SK-N-MC (cell line): Measurements from ENCODE around the gene TTLL5.

ENCODE experiments used
- EZH2 ChIP-seq: fragments of 200-600 bp; sonication (generic); IDR thresholded peaks from one replicate; pipeline ENCODE4 v1.6.1; 2017; ENCODE audit warnings: antibody characterized with exemption
- POLR2AphosphoS5 ChIP-seq: IDR thresholded peaks from 2 replicates; pipeline ENCODE4 v1.6.1; 2012; ENCODE audit warnings: mild to moderate bottlenecking, low read depth, low read length, borderline replicate concordance

DNA sequence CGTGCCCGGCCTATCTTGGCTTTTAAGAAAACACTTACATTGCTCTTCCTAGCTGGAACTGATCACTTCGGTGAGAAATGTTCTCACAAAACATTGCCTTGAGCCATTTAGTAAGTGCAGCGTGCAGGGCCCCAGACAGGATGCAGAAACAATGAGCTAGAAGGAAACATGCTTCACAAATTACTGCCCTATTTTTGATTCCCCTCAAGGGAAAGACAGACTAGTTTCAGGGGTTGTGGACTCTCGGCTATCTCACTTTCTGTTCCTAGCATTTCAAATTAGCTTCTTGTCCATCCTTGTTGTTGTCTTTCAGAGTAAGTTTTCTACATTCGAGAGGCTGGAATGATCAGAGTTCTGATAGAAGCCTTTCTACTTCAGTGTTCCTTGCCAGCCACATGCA is 299.2 kb downstream of the TTLL5 start:
- TF ChIP-seq POLR2AphosphoS5 (peak; percentile 30; the same call in 1 of the 2 replicates), EZH2 (no peak)
